ENCODE data around the gene SOX8.

Gene SOX8

DNA sequence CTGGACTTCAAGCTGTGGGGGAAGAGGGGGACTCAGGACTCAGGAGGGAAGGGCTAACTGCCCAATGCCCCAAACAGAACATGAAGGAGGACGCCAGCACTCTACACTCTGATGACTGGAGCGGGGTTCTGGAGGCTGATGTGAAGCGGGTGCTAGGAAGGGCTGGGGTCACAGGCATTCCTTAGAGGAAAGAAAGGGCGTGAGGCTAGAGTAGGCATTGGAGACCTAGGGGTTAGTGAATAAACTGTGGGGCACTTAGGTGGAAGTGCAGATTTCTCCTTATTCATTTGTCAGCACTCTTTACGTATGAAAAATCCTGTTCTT lies 10.0 kb upstream of the SOX8 start:
- ChIA-PET POLR2A (no interaction called here), CTCF (no interaction called here)
- no peak for DNase-seq (ENCODE audit: extremely low spot score)
- TF ChIP-seq, protein P1, sequence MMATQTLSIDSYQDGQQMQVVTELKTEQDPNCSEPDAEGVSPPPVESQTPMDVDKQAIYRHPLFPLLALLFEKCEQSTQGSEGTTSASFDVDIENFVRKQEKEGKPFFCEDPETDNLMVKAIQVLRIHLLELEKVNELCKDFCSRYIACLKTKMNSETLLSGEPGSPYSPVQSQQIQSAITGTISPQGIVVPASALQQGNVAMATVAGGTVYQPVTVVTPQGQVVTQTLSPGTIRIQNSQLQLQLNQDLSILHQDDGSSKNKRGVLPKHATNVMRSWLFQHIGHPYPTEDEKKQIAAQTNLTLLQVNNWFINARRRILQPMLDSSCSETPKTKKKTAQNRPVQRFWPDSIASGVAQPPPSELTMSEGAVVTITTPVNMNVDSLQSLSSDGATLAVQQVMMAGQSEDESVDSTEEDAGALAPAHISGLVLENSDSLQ (IDR thresholded peaks at IDR 0.05) = no peak
- TF ChIP-seq ARNT (IDR thresholded peaks at IDR 0.05) = no peak
- no peak for TF ChIP-seq BHLHE40 (IDR thresholded peaks at IDR 0.05; ENCODE audit: borderline replicate concordance)
- TF ChIP-seq FOXM1 (IDR thresholded peaks at IDR 0.05; ENCODE audit: borderline replicate concordance) = no peak
- TF ChIP-seq SP1 (IDR thresholded peaks at IDR 0.05) = no peak
- no peak for TF ChIP-seq ZNF384 (IDR thresholded peaks at IDR 0.05)
- no peak for TF ChIP-seq ELF4 (IDR thresholded peaks at IDR 0.05)
- no peak for TF ChIP-seq SUZ12 (IDR thresholded peaks at IDR 0.05)

DNA sequence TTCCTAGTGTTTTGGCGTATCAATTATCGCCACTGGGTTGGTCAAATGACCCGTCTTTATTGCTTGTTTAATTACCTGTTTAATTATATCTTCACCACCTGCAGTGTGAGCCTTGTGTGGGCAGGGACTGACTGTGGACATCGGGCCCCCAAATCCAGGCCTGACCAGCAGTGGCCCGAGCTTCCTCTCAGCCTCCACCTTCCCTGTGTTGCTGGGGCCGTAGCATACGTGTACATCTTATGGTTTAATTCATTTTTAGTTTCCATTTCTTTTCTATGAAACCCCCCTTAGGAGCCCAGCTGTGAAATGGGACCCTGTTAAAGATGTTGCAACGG lies 9.6 kb upstream of the SOX8 start:
- no peak for DNase-seq (ENCODE audit: extremely low spot score)
- ChIA-PET POLR2A (interaction anchor here (2.2 kb wide), 1 partner anchor 10 kb away, joined by 6 read pairs; the partner anchor contains the start of gene SOX8), CTCF (no interaction called here)
- TF ChIP-seq LEF1 (IDR thresholded peaks at IDR 0.05; ENCODE audit: borderline replicate concordance) (no peak), CTBP1 (IDR thresholded peaks at IDR 0.05; ENCODE audit: borderline replicate concordance) (no peak), ELF4 (IDR thresholded peaks at IDR 0.05) (no peak), TARDBP (IDR thresholded peaks at IDR 0.05) (no peak), ZNF384 (IDR thresholded peaks at IDR 0.05) (no peak), FOXM1 (IDR thresholded peaks at IDR 0.05; ENCODE audit: borderline replicate concordance) (no peak), SP1 (IDR thresholded peaks at IDR 0.05) (no peak), HDGF (IDR thresholded peaks at IDR 0.05; ENCODE audit: borderline replicate concordance) (no peak), SUZ12 (IDR thresholded peaks at IDR 0.05) (no peak), L3MBTL2 (conservative IDR thresholded peaks at IDR 0.05) (no peak)

DNA sequence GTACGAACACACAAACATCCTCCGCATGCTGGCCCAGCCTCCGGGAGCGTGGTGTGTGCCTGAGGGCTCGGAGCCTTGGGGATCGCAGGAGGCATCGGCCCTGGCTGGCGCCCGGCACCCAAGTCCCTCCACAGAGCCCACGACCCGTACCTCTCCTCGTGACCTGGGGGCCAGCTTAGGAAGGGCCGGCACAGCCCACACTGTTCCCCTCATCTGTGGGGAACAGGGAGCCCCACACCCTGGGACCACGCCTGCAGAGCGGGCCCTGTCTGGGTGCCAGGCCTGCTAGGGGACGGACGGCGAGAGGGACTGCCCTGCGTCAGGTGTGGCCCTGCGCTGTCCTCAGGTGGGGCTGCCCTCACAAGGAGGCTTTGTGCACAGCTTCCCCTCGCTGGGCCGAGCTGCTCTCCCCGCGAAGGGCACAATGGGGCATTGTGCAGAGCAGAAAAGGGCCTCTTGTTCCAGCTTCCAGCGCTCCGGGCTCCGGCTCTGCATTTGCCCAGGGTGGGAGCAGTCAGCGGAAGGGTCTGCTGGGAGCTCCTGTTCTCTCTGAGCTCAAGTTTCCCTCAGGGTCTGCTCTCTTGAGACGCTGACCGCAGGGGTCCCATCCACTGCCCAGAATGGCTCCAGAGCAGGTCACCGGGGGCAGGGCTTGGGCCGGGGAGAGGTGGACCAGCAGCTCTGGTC lies 9.1 kb upstream of the SOX8 start:
- TF ChIP-seq L3MBTL2 (conservative IDR thresholded peaks at IDR 0.05) (no peak), NFRKB (IDR thresholded peaks at IDR 0.05) (no peak), HDGF (IDR thresholded peaks at IDR 0.05; ENCODE audit: borderline replicate concordance) (no peak), TARDBP (IDR thresholded peaks at IDR 0.05) (no peak), FOXM1 (IDR thresholded peaks at IDR 0.05; ENCODE audit: borderline replicate concordance) (no peak), LEF1 (IDR thresholded peaks at IDR 0.05; ENCODE audit: borderline replicate concordance) (no peak), ARNT (IDR thresholded peaks at IDR 0.05) (no peak), ZNF384 (IDR thresholded peaks at IDR 0.05) (no peak)
- TF ChIP-seq, protein P1 (IDR thresholded peaks at IDR 0.05) = no peak
- ChIA-PET CTCF (no interaction called here), POLR2A (interaction anchor here (2.2 kb wide), 1 partner anchor 9 kb away, joined by 6 read pairs; the partner anchor contains the start of gene SOX8)
- no peak for DNase-seq (ENCODE audit: extremely low spot score)

DNA sequence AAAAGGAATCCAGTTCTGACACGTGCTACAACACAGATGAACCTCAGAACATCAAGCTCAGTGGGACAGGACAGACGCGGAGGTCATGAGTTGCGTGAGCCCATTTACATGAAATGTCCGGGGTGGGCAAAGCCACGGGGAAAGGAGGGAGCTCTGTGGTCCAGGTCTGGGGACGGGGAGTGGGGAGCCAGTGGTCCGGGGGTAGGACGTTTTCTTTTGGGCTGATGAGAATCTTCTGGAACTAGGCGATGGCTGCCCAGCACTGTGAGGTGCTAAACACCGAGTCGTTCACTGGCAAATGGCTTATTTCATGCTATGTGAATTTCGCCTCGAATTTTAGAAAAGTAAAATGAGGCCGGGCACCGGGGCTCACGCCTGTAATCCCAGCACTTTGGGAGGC lies 8.2 kb upstream of the SOX8 start:
- ChIA-PET POLR2A (interaction anchor here (2.2 kb wide), 1 partner anchor 8 kb away, joined by 6 read pairs; the partner anchor contains the start of gene SOX8), CTCF (no interaction called here)

DNA sequence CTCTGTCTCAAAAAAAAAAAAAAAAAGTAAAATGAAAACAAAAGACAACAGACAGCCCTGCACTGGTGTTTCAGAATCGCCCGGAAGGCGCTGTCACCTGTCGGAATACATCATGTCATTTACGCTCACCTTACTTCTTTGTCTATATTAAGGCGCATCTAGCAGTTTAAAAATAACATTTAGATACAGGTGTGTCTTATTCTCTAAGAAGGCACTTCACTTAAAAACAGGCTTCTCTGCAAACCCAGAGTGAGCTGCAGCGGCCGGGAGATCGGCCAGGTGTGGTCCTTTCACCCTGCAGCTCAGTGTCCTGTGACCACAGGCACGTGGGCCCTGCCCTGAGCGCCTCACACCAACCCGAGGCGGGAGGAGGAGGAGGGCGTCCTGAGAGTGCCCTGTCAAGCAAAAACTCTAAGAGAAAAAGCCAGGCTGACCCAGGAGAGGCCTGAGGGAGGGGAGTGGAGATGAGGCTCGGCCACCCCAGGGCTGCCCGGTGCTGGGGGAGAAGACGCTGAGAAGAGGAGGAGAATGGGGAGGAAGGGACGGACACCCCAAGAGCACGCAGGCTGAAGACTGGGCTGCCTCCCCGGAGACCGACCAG lies 7.5 kb upstream of the SOX8 start:
- TF ChIP-seq ELF4 (IDR thresholded peaks at IDR 0.05) = no peak
- no peak for TF ChIP-seq FOXK2 (IDR thresholded peaks at IDR 0.05)
- no peak for TF ChIP-seq NFRKB (IDR thresholded peaks at IDR 0.05)
- no peak for TF ChIP-seq CTBP1 (IDR thresholded peaks at IDR 0.05; ENCODE audit: borderline replicate concordance)
- no peak for TF ChIP-seq FOXA1 (IDR thresholded peaks at IDR 0.05)
- no peak for TF ChIP-seq FOXM1 (IDR thresholded peaks at IDR 0.05; ENCODE audit: borderline replicate concordance)
- no peak for TF ChIP-seq TARDBP (IDR thresholded peaks at IDR 0.05)
- no peak for TF ChIP-seq BHLHE40 (IDR thresholded peaks at IDR 0.05; ENCODE audit: borderline replicate concordance)
- no peak for TF ChIP-seq L3MBTL2 (conservative IDR thresholded peaks at IDR 0.05)
- no peak for TF ChIP-seq LEF1 (IDR thresholded peaks at IDR 0.05; ENCODE audit: borderline replicate concordance)
- no peak for TF ChIP-seq SUZ12 (IDR thresholded peaks at IDR 0.05)
- no peak for TF ChIP-seq ZNF384 (IDR thresholded peaks at IDR 0.05)
- TF ChIP-seq HDGF (IDR thresholded peaks at IDR 0.05; ENCODE audit: borderline replicate concordance) = no peak
- TF ChIP-seq, protein P1 (IDR thresholded peaks at IDR 0.05) = no peak
- POLR2A ChIA-PET = interaction anchor here (2.2 kb wide), 1 partner anchor 7 kb away, joined by 6 read pairs; the partner anchor contains the start of gene SOX8
- CTCF ChIA-PET = no interaction called here
- no peak for DNase-seq (ENCODE audit: extremely low spot score)

More for the DNA sequence above, 8.2 kb upstream of the SOX8 start:
- DNase-seq (ENCODE audit: extremely low spot score) = no peak
- TF ChIP-seq FOXA1 (IDR thresholded peaks at IDR 0.05) = no peak
- TF ChIP-seq, protein P1 (IDR thresholded peaks at IDR 0.05) = no peak
- no peak for TF ChIP-seq CTBP1 (IDR thresholded peaks at IDR 0.05; ENCODE audit: borderline replicate concordance)
- TF ChIP-seq BHLHE40 (IDR thresholded peaks at IDR 0.05; ENCODE audit: borderline replicate concordance) = no peak
- no peak for TF ChIP-seq L3MBTL2 (conservative IDR thresholded peaks at IDR 0.05)
- TF ChIP-seq TARDBP (IDR thresholded peaks at IDR 0.05) = no peak
- TF ChIP-seq ELF4 (IDR thresholded peaks at IDR 0.05) = no peak
- no peak for TF ChIP-seq FOXK2 (IDR thresholded peaks at IDR 0.05)
- no peak for TF ChIP-seq SP1 (IDR thresholded peaks at IDR 0.05)
- no peak for TF ChIP-seq FOXM1 (IDR thresholded peaks at IDR 0.05; ENCODE audit: borderline replicate concordance)
- no peak for TF ChIP-seq LEF1 (IDR thresholded peaks at IDR 0.05; ENCODE audit: borderline replicate concordance)
- no peak for TF ChIP-seq HDGF (IDR thresholded peaks at IDR 0.05; ENCODE audit: borderline replicate concordance)
